NCI-H774 (cell line): ENCODE data around the gene LIX1.
"Not testable (repeated sequence)": the region's sequence is repeated elsewhere in the genome, so short reads cannot be mapped to it uniquely, and the experiment has no call there.

Experiments
- DNase-seq: peaks from one replicate; lab custom pipeline; 2025; lab: John Stamatoyannopoulos, UW

Gene LIX1

GRCh38 chr5:97102010-97102470 is 40.4 kb downstream of the LIX1 start:
- DNase-seq: no peak

DNA sequence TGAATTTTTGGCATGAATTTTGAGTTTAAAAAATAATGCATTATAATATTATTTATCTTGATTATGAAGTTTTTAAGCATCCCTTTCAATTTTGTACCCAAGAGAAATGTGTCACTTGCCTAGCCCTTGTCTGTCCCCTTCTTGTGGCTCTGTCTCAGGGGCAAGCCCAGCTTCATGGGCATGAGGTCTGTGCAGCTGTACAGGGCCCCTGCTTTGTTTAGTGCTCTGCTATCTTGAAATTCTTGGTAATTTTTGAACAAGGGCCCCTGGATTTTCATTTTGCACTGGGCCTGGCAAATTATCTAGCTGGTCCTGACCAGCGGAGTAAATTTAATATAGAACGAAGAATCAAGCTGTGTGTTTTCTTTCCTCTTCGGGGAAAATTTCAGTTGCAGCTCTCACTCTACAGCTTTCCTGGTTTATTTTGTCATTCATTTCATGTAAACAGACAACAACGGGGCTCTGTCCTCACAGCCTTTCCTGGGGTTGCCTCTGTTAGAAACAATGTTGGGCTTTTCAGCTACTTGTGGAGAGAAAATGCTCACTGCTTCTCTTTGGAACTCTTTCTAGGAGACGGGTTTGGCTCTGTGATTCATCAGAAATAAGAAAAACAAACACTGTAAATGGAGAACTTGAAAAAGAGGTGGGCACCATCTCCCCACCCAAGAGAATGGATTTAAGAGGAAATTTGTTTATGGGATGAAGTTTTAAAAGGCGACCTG is 41.1 kb downstream of the LIX1 start:
- DNase-seq: no peak

GRCh38 chr5:97100476-97100875 is 41.9 kb downstream of the LIX1 start:
- no peak for DNase-seq

DNA sequence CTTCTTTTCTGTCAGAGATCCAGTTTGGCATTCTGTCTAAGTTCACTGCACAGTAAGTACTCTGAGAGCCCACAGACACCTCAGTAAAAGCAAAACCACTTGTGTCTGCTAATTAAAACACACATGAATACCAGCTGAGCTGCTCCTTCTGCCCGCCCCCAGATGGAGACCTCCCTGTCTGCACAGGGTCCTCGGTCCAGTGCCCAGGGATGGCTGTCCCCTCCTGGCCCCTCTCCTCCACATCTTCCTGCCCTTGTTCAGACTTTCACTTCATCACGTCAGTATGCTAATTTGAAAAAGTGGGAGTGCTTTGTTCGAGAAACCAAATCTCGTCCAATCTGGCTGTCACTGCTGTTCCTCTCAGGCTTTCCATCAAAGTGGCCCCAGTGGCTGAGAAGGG is 43.5 kb downstream of the LIX1 start:
- DNase-seq: no peak

GRCh38 chr5:97097326-97098230 is 44.8 kb downstream of the LIX1 start:
- DNase-seq: no peak

DNA sequence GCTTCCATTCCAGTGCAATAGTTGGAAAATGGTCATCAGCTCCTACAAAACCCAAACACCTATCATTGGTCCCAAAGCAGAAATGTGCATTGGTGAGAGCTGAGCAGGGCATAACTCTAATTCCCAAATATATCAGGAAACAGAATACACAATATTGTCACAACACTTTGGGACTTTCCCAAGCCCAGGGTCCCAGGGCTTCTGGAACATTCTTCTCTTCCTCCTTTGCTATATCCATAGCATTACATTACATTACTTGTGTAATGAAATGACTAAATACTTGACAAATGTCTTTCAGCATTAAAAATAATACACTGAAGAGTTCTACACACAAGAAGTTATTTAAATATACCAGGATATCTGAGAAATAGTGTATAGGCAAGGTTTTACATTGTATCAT is 45.6 kb downstream of the LIX1 start:
- DNase-seq: no peak

GRCh38 chr5:97096191-97096590 is 46.2 kb downstream of the LIX1 start:
- DNase-seq: no peak

DNA sequence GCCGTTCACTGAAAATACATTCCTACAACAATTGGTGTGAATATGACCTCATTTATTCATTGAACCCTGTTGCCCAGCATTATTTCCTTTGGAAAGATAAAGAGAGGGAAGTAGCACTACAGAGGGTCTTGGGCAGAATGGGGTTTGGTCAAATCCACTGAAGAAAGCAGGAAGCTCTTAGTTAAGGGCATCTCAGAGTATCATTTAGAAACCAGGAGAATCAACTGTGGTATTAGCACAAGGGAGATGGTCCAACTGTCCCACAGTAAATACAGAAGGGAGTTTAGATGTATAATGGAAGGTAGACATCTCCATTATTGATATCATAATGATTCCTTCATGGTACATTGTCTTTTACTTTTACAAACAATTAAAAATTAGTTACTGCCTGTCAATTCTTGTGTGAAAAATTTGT is 47.1 kb downstream of the LIX1 start:
- no peak for DNase-seq

DNA sequence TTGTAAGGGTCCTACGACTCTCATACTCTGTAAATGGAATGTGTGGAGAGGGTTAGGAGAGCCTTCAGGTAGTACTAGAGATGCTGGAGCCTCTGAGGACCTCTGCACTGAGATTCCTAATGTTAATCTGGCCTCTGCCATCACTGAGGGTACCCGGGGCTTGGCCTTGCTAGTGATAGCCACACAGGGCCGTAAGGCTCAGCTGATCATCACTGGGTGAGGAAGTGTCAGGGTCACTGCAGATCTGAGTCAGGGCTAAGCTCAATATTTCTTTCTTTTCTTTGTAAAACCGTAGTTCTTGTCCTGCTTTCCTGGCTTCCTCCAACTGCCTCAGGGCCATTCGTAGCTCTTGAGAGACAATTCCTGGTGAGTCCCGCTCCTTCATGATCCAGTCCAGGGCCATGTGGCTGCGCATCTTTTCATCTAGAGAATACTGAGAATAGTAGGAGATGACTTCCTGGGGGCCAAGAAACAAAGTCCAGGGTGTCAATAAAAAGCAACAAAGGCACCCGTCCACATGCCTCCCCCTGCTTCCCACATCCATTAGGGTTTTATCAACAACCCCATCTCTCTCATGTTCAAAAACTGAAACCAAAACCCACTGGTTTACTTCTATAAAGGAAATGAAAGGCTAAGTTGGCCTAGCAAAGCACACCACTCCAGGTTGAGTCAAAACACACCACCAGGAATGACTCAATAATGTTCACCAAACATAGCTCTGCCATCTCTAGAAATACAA is 47.7 kb downstream of the LIX1 start:
- no peak for DNase-seq

DNA sequence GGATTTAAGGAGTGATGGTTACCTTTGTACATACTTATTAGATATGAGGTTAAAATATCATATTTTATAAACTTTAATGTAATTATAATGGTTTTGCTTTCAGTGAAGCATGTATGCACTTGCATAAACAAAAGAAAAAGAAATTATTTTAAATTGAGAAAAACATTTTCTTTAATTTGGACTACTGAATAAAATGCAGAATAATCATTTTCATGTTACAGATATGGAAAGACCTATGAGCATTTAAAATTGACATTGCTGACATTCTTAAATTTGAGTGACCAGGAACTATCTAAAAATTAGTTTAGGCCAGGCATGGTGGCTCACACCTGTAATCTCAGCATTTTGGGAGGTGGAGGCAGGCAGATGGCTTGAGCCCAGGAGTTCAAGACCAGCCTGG is 49.2 kb downstream of the LIX1 start:
- DNase-seq: no peak

DNA sequence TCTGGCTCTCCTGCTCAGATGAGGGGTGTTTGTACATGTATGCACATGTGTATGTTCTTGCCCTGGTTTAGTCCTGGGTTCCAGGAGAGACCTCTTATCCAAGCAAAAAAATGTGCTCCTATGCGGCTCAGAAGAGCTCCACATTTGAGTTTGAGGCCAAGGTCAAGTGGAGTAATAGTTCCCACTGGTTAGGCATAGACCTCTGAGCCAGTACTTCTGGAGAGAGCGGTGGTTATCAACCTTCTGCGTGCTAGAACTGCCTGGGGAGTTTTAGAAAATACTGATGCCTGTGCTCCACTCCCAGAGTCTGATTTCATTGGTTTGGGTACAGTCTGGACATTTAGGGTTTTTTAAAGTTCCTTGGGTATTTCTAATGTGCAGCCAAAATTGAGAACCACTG is 51.5 kb downstream of the LIX1 start:
- no peak for DNase-seq

GRCh38 chr5:97089149-97089801 is 53.1 kb downstream of the LIX1 start:
- DNase-seq: no peak

DNA sequence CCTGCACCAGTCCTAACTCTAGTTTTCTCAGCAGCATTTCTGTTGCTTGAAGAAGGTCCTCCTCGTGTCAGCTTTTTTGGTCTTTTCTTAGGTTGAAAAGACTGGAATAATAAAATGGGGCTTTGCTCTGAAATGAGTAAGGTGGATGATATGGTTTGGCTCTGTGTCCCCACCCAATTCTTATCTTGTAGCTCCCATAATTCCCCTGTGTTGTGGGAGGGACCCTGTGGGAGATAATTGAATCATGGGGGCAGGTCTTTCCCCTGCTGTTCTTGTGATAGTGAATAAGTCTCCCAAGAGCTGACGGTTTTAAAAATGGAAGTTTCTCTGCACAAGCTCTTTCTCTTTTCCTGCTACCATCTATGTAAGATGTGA is 53.6 kb downstream of the LIX1 start:
- no peak for DNase-seq

DNA sequence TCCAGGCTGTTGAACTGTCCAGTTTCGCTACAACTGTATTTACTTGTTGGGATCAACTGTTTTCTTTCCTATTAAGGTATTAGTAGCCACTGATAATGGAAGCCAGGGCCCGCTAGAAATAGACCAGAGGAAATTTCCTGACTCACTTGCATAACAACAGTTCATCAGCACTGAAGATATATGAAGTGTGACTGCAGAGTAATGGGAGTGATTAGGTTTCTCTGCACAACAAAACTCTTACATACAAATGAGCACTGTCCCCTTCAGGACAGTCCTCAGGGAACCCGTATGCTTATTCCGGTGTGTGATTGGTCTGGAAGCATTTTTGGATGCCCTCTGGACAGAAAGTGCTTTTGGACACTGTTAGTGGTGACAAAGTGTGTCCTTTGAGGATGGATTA is 55.3 kb downstream of the LIX1 start:
- DNase-seq: no peak

GRCh38 chr5:97085459-97086181 is 56.8 kb downstream of the LIX1 start:
- DNase-seq: no peak

GRCh38 chr5:97084782-97085458 is 57.5 kb downstream of the LIX1 start:
- DNase-seq: not testable (repeated sequence)

- DNase-seq: no peak
These were observed 63.3 kb downstream of the LIX1 start for GRCh38 chr5:97078958-97079743.

- no peak for DNase-seq
These were observed 65.2 kb downstream of the LIX1 start for GRCh38 chr5:97077246-97077645.

GRCh38 chr5:97076098-97076497 is 66.3 kb downstream of the LIX1 start:
- DNase-seq: no peak

DNA sequence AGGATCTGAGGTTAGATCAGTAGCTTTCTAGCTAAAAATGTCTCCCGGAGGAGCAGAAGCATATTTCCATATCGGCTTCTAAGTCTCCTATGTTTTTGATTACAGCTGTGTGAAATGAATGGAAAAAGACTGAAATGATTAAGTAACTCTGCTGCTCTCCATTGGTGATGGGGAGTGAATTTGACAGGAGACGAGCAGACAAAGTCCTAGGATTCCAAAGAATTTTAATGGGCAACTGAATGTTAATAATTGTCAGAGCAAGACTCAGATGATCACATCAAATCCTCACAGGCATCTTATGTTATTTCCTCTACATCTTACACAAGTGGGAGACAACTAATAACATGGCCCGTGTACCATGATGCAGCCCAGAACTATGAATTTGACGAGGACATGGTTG is 66.8 kb downstream of the LIX1 start:
- DNase-seq: no peak
